Spleen (tissue), 7 donors: Measurements from ENCODE around the gene PRDM5.

ENCODE experiments used
- POLR2A ChIP-seq, 3 donors: fragments of 450-650 bp; IDR thresholded peaks; one replicate each; pipeline ENCODE4 v1.5.1; 2017; ENCODE audit warnings: antibody characterized with exemption in 3 of 3, mild to moderate bottlenecking in 1 of 3
- POLR2AphosphoS5 ChIP-seq, 3 donors: sonication (generic); formaldehyde crosslinking; IDR thresholded peaks; one replicate each; pipeline ENCODE4 v1.5.1; 2017; ENCODE audit warnings: antibody characterized with exemption in 3 of 3
- TF ChIP-seq, protein P1 (sequence below), 11 experiments: fragments of 200-600 bp in 7 of 11; fragments of 450-650 bp in 4 of 11; sonication (generic) in 4 of 11; IDR thresholded peaks in 8 of 11; conservative IDR thresholded peaks in 3 of 11; 1 replicate in 7 of 11; 2 replicates in 4 of 11; pipeline versions ENCODE4 v1.4.0 to v1.8.0; 2016 to 2021; ENCODE audit warnings: antibody characterized with exemption in 11 of 11, inconsistent platforms in 4 of 11, mild to moderate bottlenecking in 1 of 11
- donor health status: DM: no; HTN: no; CAD: no; lungs with moderate emphysema.
- donor health status: DM: no; HTN: no; CAD: no.
- donor health status: DM: no; HTN: no; CAD: no.

DNA sequence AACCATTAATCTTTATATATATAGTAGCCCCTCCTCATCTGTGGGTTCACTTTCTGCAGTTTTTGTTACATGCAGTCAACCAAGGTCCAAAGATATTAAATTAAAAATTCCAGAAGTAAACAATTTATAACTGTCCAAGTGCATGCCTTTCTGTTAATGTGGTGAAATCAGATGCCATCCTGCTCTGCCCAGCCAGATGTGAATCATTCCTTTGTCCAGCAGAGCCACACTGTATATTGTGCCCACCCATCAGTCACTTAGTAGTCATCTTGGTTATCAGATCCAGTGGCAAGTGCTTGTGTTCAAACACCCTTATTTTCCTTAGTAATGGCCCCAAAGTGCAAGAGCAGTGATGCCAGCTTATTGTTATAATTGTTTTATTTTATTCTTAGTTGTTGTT lies 17.2 kb upstream of the PRDM5 start:
- TF ChIP-seq, protein P1, sequence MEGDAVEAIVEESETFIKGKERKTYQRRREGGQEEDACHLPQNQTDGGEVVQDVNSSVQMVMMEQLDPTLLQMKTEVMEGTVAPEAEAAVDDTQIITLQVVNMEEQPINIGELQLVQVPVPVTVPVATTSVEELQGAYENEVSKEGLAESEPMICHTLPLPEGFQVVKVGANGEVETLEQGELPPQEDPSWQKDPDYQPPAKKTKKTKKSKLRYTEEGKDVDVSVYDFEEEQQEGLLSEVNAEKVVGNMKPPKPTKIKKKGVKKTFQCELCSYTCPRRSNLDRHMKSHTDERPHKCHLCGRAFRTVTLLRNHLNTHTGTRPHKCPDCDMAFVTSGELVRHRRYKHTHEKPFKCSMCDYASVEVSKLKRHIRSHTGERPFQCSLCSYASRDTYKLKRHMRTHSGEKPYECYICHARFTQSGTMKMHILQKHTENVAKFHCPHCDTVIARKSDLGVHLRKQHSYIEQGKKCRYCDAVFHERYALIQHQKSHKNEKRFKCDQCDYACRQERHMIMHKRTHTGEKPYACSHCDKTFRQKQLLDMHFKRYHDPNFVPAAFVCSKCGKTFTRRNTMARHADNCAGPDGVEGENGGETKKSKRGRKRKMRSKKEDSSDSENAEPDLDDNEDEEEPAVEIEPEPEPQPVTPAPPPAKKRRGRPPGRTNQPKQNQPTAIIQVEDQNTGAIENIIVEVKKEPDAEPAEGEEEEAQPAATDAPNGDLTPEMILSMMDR (IDR thresholded peaks at IDR 0.05 in 8 of 11, conservative IDR thresholded peaks at IDR 0.05 in 3 of 11) = no peak
- TF ChIP-seq POLR2AphosphoS5 (IDR thresholded peaks at IDR 0.05) (no peak), POLR2A (IDR thresholded peaks at IDR 0.05) (no peak)
